ENCODE measurements around the gene GK.

DNA sequence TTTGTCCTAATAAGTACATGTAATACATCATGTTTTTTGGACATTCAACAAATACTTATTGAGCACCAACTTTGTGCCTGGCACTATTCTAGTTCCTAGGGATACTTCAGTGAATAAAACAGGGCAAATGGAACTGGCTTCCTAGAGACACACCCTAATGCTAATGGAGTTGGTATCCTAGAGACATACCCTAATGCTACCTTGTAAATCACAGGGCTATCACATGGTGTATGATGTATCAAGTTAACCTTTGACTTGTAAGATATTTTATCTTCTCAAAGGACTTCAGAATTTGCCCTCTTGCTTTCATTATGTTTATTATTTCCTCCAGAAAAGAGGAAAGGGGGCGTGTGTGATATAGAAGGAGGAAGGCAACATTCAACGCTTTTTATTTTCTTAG lies 10.1 kb downstream of the GK start:
- TF ChIP-seq CTCF (IDR thresholded peaks at IDR 0.05) (no peak), POLR2AphosphoS5 (IDR thresholded peaks at IDR 0.05) (no peak)

All from esophagus muscularis mucosa (tissue), 3 donors.